ENCODE data around the gene RNF112. TPM values are rescaled to one million over a fixed set of nuclear protein-coding genes. Genes with fewer than 3 reads are reported as not detected.

Gene RNF112
- total RNA-seq, 2 donors from 2014 or later = 0.67 to 1.2 TPM

DNA sequence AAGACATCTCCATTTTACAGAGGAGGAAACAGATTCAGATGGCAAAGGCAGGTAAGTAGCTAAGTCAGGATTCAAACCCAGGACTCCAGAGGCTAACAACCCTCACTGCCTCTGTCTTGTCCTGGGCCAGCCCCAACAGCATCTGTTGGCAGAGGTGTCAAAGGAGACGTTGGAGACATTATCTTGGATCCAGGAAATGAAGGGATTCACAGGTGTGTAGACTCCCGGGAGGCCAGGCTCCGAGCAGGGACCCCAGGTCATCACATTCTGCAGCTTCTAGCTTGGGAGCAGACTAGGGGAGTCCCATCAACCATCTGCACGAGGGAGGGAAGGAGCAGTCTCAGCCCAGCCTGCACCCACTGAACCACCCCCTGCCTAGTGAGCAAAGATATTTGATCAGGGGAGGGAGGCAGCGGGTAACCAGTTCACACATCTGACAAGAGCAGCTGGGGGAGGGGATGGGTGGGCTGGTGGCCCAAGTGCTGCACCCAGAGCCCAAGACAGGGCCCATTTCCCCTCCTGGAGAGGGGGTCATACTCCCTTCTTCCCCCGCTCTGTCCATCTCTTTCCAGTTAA, 47.5 kb upstream of the RNF112 start:
- Histone ChIP-seq H3K27ac (no peak overlapping the region), H3K4me1 (peaks cover 0 to 18% of the 10 kb centered on the region in 2 donors), H3K9me3 (no peaks in the 10 kb centered on the region), H3K4me3 (no peak overlapping the region), H3K36me3 (no peaks in the 10 kb centered on the region), H3K27me3 (no peaks in the 10 kb centered on the region)
- no peak for DNase-seq (ENCODE audit: low spot score)
- TF ChIP-seq, protein P1, sequence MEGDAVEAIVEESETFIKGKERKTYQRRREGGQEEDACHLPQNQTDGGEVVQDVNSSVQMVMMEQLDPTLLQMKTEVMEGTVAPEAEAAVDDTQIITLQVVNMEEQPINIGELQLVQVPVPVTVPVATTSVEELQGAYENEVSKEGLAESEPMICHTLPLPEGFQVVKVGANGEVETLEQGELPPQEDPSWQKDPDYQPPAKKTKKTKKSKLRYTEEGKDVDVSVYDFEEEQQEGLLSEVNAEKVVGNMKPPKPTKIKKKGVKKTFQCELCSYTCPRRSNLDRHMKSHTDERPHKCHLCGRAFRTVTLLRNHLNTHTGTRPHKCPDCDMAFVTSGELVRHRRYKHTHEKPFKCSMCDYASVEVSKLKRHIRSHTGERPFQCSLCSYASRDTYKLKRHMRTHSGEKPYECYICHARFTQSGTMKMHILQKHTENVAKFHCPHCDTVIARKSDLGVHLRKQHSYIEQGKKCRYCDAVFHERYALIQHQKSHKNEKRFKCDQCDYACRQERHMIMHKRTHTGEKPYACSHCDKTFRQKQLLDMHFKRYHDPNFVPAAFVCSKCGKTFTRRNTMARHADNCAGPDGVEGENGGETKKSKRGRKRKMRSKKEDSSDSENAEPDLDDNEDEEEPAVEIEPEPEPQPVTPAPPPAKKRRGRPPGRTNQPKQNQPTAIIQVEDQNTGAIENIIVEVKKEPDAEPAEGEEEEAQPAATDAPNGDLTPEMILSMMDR (IDR thresholded peaks at IDR 0.05) = no peak

GRCh38 chr17:19364699-19365498, 46.1 kb upstream of the RNF112 start:
- TF ChIP-seq, protein P1 (IDR thresholded peaks at IDR 0.05) = no peak

GRCh38 chr17:19365499-19365817, 45.6 kb upstream of the RNF112 start:
- H3K27me3 ChIP-seq = no peaks in the 10 kb centered on the region
- no peak overlapping the region for H3K27ac ChIP-seq
- TF ChIP-seq, protein P1 (IDR thresholded peaks at IDR 0.05) = no peak
- DNase-seq (ENCODE audit: low spot score) = no peak
- peaks cover 0 to 26% of the 10 kb centered on the region in 2 donors for H3K4me1 ChIP-seq
- H3K9me3 ChIP-seq = no peaks in the 10 kb centered on the region
- H3K4me3 ChIP-seq = no peak overlapping the region
- H3K36me3 ChIP-seq = no peaks in the 10 kb centered on the region

More at GRCh38 chr17:19364699-19365498, 46.1 kb upstream of the RNF112 start:
- Histone ChIP-seq H3K27ac (no peak overlapping the region), H3K4me1 (peaks cover 0 to 20% of the 10 kb centered on the region in 2 donors), H3K27me3 (no peaks in the 10 kb centered on the region), H3K9me3 (no peaks in the 10 kb centered on the region), H3K36me3 (no peaks in the 10 kb centered on the region), H3K4me3 (no peak overlapping the region)
- no peak for DNase-seq (ENCODE audit: low spot score)

DNA sequence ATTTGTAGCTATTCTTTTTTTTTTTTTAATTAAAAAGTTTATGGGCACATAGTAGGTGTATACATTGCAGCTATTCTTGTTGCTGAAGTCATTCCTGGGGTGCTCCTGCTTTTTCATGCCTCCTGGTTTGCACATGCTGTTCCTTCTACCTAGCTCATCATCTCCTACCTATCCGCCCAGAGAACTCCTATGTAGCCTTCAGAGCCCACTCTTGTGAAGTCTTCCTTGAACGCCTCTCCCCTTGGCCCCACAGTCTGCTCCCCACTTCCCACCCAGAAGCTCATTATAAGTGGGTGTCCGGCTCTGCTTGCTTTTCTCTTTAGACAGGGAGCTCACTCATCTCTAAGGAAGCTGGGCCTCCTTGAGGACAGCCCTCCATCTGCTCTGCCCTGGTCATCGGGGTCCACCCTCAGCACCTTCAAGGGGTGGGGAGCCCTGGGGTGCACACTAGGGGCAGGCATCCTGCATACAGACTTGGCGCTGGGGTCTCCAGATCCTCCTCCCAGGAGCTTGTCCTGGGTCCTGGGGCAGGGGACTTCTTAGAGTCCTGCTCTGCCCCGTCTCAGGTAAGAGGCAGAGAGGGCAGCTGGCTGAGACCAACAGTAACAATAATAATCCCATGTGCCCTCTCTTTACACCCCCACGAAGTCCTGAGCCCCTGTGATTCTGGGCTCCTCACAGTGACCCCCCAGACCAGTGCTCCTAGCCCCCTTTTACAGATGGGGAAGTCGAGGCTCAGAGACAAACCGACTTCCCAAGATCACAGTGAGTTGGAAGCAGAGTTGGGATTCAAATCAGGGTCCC, 45.0 kb upstream of the RNF112 start:
- no peak for DNase-seq (ENCODE audit: low spot score)
- Histone ChIP-seq H3K27me3 (no peaks in the 10 kb centered on the region), H3K36me3 (no peaks in the 10 kb centered on the region), H3K27ac (no peak overlapping the region), H3K4me3 (no peak overlapping the region), H3K4me1 (peaks cover 0 to 31% of the 10 kb centered on the region in 2 donors), H3K9me3 (no peaks in the 10 kb centered on the region)
- TF ChIP-seq, protein P1 (IDR thresholded peaks at IDR 0.05) = no peak

DNA sequence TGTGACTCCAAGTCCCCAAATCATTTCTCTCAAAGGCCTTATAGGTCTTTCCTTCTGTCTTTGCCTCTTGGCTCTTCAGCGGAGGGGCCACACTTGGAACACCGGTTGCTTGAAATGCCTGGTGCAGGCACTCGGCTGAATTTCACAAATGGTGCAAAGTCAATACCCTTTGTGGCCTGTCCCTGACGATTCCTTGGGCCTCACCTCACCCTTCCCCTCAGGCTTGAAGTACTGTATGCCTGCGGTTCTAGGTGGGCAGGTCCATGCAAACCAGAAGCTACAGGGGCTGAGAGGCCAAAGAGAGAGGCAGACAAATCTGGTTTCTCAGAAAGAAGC, 44.4 kb upstream of the RNF112 start:
- H3K4me3 ChIP-seq = no peak overlapping the region
- no peaks in the 10 kb centered on the region for H3K27me3 ChIP-seq
- TF ChIP-seq, protein P1 (IDR thresholded peaks at IDR 0.05) = no peak
- no peaks in the 10 kb centered on the region for H3K9me3 ChIP-seq
- no peak overlapping the region for H3K27ac ChIP-seq
- H3K36me3 ChIP-seq = no peaks in the 10 kb centered on the region
- DNase-seq (ENCODE audit: low spot score) = no peak
- peaks cover 0 to 32% of the 10 kb centered on the region in 2 donors for H3K4me1 ChIP-seq
